Measurements from ENCODE around the gene NFIC.
"Not testable (repeated sequence)": the region's sequence is repeated elsewhere in the genome, so short reads cannot be mapped to it uniquely, and the experiment has no call there.

NFIC gene

DNA sequence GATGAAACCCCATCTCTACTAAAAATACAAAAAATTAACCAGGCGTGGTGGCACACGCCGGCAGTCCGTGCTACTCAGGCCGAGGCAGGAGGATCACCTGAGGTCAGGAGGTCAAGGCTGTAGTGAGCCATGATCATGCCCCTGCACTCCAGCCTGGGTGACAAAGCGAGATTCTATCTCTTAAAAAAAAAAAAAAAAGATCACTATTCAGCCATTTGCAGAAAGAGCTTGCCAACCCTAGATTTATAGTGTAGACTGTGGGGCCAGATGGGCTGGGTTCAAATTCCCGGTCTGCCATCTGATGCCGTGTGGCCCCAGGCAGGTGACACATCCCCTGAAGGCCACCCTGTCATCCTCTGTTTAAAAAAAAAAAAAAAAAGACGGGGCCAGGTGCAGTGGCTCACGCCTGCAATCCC lies 85.1 kb downstream of the NFIC start:
- no peak for DNase-seq (ENCODE audit: low spot score)

DNA sequence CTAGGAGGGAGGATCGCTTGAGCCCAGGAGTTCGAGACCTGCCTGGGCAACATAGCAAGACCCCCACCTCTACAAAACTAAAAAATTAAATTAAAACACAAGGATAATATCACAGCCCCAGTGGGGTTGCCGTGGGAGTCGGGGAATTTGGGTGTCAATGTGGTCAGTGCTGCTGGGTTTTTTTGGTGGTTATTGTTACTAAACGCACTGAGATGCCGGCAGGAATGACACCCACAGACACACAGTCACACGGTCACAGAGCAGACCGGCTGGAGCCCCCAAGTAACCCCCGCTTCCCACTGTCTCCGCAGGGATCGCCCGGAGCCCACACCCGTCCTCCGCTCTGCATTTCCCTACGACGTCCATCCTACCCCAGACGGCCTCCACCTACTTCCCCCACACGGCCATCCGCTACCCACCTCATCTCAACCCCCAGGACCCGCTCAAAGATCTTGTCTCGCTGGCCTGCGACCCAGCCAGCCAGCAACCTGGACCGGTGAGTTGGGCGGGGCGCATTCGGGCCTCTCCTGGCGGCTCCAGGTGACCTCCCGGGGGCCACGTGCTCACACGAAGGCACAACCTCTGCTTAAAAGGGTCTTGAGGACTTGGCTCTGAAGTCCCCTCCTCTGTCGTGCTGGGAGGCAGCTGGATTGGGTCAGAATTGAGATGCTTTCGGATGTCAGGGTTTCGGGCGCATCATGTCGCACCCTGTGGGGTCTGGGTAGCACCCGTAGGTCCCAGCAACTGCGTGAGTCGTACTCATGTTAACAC lies 86.0 kb downstream of the NFIC start:
- no peak for DNase-seq (ENCODE audit: low spot score)

DNA sequence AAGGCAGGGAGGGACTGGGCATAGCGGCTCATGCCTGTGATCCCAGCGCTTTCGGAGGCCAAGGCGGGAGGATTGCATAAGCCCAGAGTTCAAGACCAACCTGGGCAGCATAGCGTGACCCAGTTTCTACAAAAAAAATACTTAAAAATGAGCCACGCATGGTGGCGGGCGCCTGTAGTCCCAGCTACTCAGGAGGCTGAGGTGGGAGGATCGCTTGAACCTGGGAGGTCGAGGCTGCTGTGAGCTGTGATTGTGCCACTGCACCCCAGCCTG lies 86.5 kb downstream of the NFIC start:
- DNase-seq (ENCODE audit: low spot score) = not testable (repeated sequence)

DNA sequence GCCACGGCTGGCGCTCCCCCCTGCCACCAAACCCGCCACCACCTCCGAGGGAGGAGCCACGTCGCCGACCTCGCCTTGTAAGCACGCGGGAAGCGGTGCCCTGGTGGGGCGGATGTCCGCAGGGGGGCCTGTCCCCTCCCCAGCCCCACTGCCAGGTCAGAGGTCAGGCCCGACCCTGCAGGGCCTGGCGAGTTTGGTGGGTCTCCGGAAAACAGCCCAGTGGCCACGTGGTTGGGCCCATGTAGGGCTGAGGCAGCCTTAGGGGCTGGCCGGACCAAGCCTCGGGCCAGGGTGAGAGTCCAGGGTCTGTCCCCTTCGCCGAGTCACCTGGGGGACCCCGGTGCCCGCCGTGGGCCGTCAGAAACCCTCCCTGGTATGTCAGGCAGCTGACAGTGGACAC lies 87.5 kb downstream of the NFIC start:
- DNase-seq (ENCODE audit: low spot score) = no peak

DNA sequence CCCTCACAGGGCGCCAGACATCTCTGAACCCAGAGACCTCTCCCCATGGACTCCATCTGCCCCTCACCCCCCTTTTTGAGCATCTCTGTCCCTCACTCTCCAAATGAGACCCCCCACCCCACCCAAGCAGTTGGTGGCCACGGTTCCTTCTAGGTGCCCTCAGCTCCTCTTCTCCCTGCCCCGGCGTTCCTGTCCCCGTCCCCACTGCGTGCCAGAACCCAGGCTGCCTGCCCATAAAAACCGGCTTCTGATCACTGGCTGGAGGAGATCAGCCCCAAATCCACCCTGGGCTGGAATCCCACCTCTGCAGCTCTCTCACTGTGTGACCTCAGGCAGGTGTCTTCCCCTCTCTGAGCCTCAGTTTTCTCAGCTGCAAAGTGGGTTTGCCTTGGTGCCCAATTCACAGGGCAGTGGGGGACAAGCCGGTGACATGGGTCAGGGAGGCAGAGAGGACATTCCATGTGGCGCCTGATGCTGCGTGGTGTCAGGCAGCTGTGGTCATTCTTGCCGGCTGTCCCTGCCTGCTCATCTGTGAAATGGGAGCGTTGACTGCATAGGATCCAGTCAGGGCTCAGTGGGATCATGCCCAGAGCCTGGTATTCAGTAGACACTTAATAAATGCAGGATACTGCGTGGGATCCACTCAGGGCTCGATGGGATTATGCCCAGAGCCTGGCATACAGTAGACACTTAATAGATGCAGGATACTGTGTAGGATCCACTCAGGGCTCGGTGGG lies 88.4 kb downstream of the NFIC start:
- DNase-seq (ENCODE audit: low spot score) = no peak

DNA sequence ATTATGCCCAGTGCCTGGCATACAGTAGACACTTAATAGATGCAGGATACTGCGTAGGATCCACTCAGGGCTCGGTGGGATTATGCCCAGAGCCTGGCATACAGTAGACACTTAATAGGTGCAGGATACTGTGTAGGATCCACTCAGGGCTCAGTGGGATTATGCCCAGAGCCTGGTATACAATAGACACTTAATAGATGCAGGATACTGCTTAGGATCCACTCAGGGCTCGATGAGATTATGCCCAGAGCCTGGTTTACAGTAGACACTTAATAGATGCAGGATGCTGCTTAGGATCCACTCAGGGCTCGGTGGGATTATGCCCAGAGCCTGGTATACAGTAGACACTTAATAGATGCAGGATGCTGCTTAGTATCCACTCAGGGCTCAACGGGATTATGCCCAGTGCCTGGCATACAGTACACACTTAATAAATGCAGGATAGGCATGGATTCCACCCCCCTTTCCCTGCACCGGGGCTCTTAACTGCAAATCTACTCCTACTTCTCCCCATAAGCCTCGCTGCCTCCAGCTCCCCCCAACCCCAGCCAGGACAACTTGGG lies 89.1 kb downstream of the NFIC start:
- no peak for DNase-seq (ENCODE audit: low spot score)

DNA sequence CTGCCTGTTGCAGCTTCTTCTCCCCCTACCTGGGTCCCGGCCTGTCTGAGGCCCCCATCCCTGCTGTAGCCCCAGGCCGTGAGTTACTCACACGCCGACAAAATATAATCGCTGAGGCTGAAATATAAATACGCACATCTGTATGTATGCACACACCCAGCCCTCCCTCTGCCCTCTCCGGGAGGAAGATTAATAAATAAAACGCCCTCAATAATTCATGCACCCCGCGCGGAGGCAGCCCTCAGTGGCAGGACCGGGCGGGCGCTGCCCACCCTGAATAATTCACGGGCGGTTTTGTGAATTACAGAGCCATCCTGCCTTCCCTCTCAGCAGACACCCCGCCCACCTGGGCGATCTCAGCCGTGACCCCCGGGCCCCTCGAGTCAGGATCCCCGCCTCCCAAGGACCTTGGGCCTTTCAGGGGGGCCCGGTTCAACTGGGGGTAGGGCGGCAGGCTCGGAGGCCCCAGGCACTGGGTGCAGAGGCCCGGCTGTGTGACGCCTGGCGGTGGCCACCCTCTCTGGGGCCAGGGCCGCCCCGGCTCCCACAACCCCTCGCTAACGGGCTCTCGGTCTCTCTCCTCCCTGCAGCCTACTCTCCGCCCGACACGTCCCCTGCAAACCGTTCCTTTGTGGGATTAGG lies 89.7 kb downstream of the NFIC start:
- DNase-seq (ENCODE audit: low spot score) = no peak

DNA sequence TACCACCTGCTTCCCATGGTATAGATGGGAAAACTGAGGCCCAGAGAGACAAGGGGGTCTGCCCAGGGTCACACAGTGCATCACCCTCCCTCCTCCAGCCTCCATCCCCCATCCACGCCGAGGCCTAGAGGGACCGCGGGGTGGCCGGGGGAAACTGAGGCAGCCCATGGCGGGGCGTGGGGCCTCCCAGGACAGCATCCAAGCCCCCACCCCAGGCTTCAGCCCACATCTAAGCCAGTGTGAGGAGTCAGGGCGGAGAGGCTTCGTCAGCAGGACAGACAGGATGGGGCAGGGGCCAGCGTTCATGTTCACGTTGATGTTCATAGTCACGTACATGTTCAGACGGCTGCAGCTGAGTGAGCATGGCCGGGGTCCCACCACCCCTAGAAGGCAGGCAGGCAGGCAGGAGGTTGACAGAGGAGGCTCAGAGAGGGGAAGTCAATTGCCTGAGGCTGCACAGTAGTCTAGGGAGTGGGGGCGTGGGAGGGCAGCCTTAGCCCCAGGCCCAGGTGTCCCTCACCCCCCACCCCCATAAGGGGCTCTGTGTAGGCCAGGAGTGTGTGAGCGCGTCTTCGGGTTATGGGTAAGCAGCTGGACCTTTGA lies 90.6 kb downstream of the NFIC start:
- DNase-seq (ENCODE audit: low spot score) = no peak

DNA sequence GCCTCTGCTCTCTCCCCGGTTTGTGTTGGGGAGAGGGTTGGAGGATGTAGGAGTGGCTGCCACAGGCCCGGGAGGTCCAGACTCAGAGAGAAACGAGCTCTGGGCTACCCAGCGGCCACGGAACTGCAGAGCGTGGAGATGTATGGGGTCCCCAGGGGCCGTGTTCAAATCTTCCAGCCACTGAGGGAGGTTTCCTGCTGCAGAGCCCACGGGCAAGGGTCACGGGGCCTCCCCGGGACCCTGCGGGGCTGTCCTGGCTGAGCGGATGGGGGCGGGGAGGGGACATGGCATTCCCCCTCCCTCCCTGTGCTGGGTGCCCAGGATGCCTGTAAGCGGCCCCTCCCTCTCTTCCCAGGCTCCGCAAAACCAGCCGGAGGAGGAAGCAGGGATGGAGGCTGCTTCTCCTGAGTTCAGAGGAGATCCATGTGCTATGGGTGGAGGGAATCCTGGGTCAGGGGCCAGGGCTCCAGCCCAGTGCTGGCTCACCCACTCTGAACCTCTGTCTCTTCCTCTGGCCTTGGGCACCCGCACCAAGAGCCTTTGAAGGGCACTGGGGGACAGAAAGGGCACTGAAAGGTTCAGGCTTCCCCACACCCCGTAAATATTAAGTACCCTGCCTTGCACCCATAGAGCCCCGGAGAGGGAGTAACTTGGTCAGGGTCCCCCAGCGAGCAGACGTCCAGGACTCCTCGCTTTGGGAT lies 91.3 kb downstream of the NFIC start:
- DNase-seq (ENCODE audit: low spot score) = no peak

DNA sequence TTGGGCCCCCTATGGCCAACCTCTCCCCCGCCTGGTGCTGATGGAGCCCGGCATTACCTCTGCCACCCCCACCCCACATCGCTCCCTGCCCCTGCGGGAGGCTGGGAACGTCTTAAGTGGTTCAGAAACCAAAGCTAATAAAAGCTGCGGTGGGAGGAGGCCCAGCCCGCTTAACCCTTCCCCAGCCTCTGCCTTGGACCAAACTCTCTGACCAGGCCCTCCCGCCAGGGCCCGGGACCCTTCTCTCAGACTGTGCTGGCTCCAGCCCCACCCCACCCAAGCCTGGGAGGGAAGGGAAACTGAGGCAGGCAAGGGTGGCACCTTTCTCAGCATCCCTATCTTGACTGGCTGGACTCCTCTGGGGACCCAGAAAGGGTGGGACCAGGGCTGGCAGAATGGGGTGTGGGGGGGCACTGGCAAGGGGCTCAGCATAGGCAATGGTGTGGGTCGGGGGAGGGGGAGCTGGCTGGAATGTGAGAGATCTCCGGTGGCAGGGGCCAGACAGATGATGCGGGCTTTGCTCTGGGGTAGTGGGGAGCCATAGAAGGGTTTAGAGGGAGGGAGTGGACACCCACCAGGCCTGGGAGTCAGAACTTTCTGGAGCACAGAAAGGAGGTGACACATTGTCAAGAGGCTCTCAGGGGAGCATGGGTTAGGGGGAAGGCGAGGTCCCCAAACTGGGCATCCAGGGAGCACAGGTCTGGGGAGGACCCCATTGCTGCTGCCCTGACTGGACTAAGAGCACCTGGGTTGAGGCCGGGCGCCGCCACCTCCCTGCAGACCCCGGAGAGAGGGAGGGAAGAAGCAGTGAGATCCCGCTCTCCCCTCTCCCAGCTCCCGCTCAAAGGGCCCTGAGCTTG lies 92.1 kb downstream of the NFIC start:
- DNase-seq (ENCODE audit: low spot score) = no peak

DNA sequence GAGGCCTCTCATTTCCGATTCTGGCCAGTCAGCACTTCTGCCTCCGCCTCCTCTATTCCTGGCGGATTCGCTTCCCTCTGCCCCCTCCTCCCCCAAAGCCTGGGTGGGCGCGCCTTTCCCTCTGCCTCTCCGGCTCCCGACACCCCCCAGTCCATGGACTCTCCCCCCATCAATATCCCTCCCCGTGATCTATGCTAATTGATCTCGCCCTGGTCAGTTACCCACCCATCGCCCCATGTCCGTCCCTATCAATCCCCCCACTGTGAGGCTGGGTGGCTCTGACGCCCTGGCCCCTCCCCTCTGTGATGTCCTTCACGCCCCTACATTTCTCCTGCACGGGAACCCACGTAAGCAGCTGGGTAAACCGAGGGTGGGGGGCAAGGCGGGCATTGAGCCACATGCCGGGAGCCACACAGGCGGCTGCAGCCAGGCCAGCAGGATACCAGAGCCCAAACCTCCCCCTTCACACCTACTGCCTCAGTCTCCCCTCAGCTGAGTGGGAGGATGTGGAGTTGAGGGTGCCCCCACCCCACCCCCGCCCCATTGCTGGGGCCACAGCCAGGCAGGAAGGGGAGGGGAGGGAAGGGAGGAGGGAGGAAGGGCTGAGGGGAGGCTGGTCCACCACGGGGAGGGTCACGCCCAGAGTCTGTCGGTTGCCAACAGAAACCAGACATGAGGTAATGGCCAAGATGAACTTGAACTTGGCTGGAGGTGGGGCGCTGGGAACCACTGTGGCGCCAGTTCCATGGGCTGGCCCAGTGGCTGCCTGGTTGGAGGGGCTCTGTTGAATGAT lies 92.9 kb downstream of the NFIC start:
- peak; percentile 97 for DNase-seq (ENCODE audit: low spot score)

DNA sequence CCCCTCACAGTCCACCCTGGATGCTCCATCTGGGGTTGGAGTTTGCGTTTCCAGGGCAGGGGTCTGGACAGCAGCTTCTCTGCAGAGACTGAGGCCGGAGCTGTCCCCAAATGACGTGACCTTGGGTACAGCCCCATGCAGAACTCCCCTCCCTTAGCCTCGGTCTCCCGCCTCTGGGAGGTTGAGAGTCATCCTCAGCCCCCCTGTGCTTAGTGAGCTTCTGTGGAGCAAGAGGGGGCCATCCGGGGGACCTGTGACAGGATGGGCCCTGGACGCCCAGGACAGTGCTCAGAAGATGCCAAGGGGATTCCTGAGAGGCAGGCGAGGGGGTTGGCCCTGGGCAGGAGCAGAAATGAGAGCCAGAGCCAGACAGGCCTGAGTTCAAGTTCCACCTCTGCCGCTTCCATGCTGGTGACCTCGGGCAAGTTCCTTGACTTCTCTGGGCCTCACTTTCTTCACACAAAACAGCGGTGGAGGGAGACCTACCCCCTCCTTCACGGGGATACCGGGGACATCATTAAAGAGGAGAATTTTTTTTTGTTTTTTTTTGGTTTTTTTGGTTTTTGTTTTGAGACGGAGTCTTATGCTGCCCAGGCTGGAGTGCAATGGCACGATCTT lies 93.7 kb downstream of the NFIC start:
- no peak for DNase-seq (ENCODE audit: low spot score)

DNA sequence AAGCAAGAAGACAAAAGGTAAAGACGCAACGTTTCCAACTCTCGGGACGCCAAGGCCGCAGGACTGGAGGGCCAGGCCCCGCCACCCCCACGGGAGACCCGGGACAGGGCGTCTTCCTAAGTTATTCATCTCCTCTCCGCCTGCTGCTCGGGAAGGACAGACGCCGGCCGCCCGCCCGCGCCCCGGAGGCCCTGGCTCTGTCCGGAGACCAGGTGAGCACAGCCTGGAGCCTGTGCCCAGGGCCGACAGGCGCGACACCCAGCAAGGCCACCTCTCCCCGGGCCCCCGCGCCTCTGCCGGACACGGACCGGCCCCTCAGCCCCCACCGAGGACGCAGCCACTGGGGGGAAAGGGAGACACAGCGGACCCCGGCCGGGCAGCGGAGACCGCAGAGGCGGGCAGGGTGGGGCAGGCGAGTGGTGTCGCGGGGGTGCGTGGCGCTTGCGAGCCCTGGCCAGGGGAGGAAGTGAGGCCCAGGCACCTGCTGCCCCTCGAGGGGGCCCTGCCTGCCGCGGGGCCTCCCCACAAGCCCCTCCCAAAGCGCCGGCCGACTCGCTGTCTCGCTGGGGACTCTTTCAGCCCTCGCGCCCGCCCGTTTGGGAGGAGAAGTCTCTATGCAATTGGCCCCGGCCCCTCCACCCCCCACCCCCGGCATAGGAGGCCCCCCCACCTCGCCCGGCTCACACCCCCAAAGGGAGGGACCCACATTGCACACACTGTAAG lies 96.8 kb downstream of the NFIC start:
- no peak for DNase-seq (ENCODE audit: low spot score)

DNA sequence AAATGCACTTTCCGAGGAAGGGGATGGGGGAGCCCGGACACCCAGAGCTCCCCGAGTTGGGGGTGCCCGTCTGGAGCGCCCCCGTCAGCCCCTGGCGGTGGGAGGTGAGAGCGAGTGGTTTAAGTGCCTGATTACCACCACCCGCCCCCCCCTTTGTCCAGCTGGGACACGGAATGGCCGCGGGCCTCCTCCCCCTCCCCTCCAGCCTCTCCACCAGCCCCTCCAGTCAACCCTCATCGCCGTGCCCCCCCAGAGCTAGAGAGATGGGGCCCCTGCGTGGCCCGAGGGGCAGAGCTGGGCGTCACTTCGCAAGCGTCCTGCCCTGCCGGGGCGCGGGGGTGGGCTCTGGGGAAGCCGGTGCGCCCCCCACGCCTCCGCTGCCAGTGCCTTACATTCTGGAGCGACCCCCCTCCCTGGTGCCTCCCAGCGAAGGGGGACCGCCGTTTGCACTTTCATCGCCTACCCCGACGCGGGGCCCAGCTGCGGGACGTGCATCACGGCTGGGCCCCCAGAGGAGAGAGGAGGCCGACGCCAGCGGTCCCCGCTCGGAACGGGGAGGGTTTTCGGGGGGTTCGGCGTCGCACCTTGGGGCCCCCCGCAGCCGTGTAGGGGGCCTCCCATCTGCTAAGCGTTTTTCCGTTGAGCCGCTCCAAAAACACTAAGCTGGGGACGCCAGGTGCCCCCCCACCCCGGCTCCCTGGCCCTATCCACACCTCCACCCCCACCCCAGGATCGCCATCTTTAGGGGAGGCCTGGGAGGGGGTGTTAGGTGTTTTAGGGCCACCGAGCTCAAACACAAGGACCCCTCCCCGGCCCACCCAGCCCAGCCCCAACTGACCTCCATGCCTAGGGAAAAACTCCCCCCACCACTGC lies 97.6 kb downstream of the NFIC start:
- no peak for DNase-seq (ENCODE audit: low spot score)

DNA sequence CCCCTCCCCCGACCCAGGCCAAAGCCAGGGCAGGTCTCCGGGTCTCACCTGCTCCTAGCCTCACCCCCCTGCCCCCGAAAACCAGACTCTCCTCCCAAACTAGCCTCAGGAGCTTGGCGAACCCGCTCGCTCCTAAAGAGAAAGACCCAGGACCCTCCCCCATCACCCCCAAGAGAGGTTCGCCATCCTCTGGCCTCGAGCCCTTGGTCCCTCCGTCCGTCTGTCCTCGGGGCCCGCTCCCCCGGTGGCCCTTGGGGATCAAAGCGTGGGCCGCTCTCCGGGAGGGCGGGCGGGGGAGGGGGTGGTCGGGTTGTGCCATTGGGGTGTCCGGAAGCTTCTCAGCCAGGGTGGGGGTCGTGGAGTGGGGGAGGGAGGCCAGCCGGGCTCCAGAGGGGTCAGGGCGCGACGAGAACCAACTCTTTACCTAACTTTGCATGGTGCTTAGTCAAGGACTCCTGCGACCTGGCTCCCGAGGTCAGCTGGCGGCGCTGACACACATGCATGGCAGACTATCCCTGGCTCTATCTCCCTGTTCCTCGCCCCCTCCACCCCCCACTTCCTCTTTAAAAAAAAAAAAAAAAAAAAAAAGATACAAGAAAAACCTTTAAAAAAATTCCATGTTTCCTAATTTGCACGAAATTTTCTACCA lies 98.3 kb downstream of the NFIC start:
- no peak for DNase-seq (ENCODE audit: low spot score)

DNA sequence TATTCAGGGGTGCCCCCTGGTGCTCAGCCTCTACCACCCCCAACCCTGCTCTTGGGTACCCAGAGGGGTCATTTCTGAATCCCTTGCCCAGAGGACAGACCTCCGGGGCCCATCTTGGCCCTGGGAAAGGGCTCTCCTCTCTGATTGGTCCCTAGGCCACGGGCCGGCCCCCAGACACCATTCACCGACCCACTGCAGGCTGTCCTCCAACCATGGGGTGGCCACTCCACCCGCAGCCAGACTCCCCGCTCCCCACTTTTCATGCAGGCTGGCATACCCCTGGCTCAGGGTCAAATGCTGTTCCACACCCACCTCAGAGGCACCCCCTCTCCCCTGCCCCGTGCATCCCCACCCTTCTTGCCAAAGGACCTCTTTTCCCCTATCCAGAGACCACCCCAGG lies 99.2 kb downstream of the NFIC start:
- no peak for DNase-seq (ENCODE audit: low spot score)

DNA sequence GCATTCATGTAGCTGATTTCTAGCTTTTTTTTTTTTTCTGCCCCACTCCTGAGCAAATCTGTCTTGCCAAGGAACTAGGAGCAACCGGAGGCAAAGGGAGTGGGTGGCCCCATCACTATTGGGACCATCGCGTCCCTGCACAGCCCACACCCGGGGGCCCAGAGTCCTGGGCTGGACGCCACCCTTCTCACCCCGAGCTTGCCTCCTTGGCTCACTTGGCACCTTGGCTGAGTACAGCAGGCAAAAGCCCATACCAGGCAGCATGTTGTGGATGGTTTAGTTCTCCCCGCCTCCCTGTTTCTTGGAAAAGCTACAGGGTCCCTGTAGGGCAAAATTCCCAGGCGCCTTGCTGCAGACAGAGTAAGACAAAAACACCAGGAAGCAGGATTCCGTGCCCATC lies 100.3 kb downstream of the NFIC start:
- no peak for DNase-seq (ENCODE audit: low spot score)
